ENCODE results near the gene GORASP1. TPM values are rescaled to one million over a fixed set of nuclear protein-coding genes. Genes with fewer than 3 reads are reported as not detected.
"Not testable (repeated sequence)": the region's sequence is repeated elsewhere in the genome, so short reads cannot be mapped to it uniquely, and the experiment has no call there.

Gene GORASP1
- total RNA-seq, 1 donor from 2014 or later = 67.0 TPM

GRCh38 chr3:39079530-39079929 lies 27.9 kb downstream of the GORASP1 start:
- no peak for DNase-seq (ENCODE audit: extremely low read depth, low read depth, low spot score)

GRCh38 chr3:39075910-39076309 lies 31.5 kb downstream of the GORASP1 start:
- DNase-seq (ENCODE audit: extremely low read depth, low read depth, low spot score) = no peak

- no peak for DNase-seq (ENCODE audit: extremely low read depth, low read depth, low spot score)
These were observed 38.9 kb downstream of the GORASP1 start for GRCh38 chr3:39068556-39068955.

GRCh38 chr3:39067286-39067685 lies 40.1 kb downstream of the GORASP1 start:
- DNase-seq (ENCODE audit: extremely low read depth, low read depth, low spot score) = no peak

- DNase-seq (ENCODE audit: extremely low read depth, low read depth, low spot score) = no peak
These were observed 42.2 kb downstream of the GORASP1 start for GRCh38 chr3:39065197-39065596.

- no peak for DNase-seq (ENCODE audit: extremely low read depth, low read depth, low spot score)
These were observed 42.8 kb downstream of the GORASP1 start for GRCh38 chr3:39064646-39065045.

- no peak for DNase-seq (ENCODE audit: extremely low read depth, low read depth, low spot score)
These were observed 44.3 kb downstream of the GORASP1 start for GRCh38 chr3:39063143-39063542.

- DNase-seq (ENCODE audit: extremely low read depth, low read depth, low spot score) = no peak
These were observed 45.2 kb downstream of the GORASP1 start for GRCh38 chr3:39062180-39062579.

- DNase-seq (ENCODE audit: extremely low read depth, low read depth, low spot score) = not testable (repeated sequence)
These were observed 46.2 kb downstream of the GORASP1 start for GRCh38 chr3:39061228-39061627.

- no peak for DNase-seq (ENCODE audit: extremely low read depth, low read depth, low spot score)
These were observed 51.3 kb downstream of the GORASP1 start for GRCh38 chr3:39056151-39056550.

GRCh38 chr3:39053696-39054095 lies 53.7 kb downstream of the GORASP1 start:
- DNase-seq (ENCODE audit: extremely low read depth, low read depth, low spot score) = no peak

GRCh38 chr3:39052583-39052982 lies 54.8 kb downstream of the GORASP1 start:
- DNase-seq (ENCODE audit: extremely low read depth, low read depth, low spot score) = no peak

- DNase-seq (ENCODE audit: extremely low read depth, low read depth, low spot score) = peak; percentile 67
These were observed 55.5 kb downstream of the GORASP1 start, which contains the start of the genes SCN11A and WDR48 for GRCh38 chr3:39051649-39052561. Gene SCN11A (minus strand): TSS chr3:39051944. CDS start chr3:38950362, 101,582 bp downstream. Gene WDR48 (plus strand): TSS chr3:39052016. CDS start chr3:39052026, 10 bp downstream.

GRCh38 chr3:39050029-39050428 lies 57.4 kb downstream of the GORASP1 start:
- DNase-seq (ENCODE audit: extremely low read depth, low read depth, low spot score) = no peak

Other genes with a start within 250 kb of the GORASP1 start
- 0.15 and 0.23 TPM in 2 replicates for gene SCN11A, start 55.7 kb downstream of the GORASP1 start, total RNA-seq
- gene WDR48, start 55.6 kb downstream of the GORASP1 start, total RNA-seq = 20.6 and 25.0 TPM in 2 replicates
- 1.6 and 6.5 TPM in 2 replicates for gene TTC21A, start 53 bp upstream of the GORASP1 start, total RNA-seq
- 28.0 and 34.8 TPM in 2 replicates for gene CSRNP1, start 46.0 kb upstream of the GORASP1 start, total RNA-seq
- gene XIRP1, start 85.0 kb upstream of the GORASP1 start, total RNA-seq = not detected in 2 replicates
- gene CX3CR1, start 172.4 kb upstream of the GORASP1 start, total RNA-seq = not detected in 2 replicates
- gene CCR8, start 222.1 kb upstream of the GORASP1 start, total RNA-seq = not detected in 2 replicates

Measured in glomerular endothelial cell (primary cell).